HepG2 (cell line): ENCODE data around the gene TEDC2. TPM values are rescaled to one million over a fixed set of nuclear protein-coding genes. Genes with fewer than 3 reads are reported as not detected.

Source experiments
- AHR ChIP-seq: IDR thresholded peaks from 2 replicates; pipeline ENCODE4 v1.6.1; 2018; ENCODE audit warnings: missing genetic modification reagents, missing compliant biosample characterization
- MATR3 ChIP-seq: sonication (generic); formaldehyde crosslinking; IDR thresholded peaks from 2 replicates; pipeline ENCODE4 v1.4.0; 2020; ENCODE audit warnings: missing genetic modification reagents
- POLR2AphosphoS5 ChIP-seq: IDR thresholded peaks from 2 replicates; pipeline ENCODE4 v1.6.1; 2012; ENCODE audit warnings: low read depth, low read length
- PRPF4 ChIP-seq: fragments of 200-400 bp; formaldehyde crosslinking; IDR thresholded peaks from 2 replicates; pipeline ENCODE4 v1.6.1; 2016; ENCODE audit warnings: low read length, low read depth; ENCODE audit not compliant: poor library complexity, severe bottlenecking
- SP5 ChIP-seq: IDR thresholded peaks from 2 replicates; pipeline ENCODE4 v1.6.1; 2016; ENCODE audit warnings: low read depth, borderline replicate concordance
- TGIF2 ChIP-seq: IDR thresholded peaks from 2 replicates; pipeline ENCODE4 v1.6.1; 2016; ENCODE audit warnings: control low read depth, missing compliant biosample characterization
- ZNF446 ChIP-seq: sonication (generic); formaldehyde crosslinking; IDR thresholded peaks from 2 replicates; pipeline ENCODE4 v1.5.0; 2020; ENCODE audit warnings: mild to moderate bottlenecking, missing genetic modification reagents
- ZNF616 ChIP-seq: sonication (generic); formaldehyde crosslinking; IDR thresholded peaks from 2 replicates; pipeline ENCODE4 v1.5.0; 2020; ENCODE audit warnings: low read depth, mild to moderate bottlenecking, missing genetic modification reagents
- polyA plus RNA-seq, 8 experiments: library from polyadenylated mRNA; depleted of rRNA in 3 of 8; stranded (reverse) in 7 of 8; unstranded in 1 of 8; fragments of >200 nt; fragmentation: Illumina TruSeq in 4 of 8; extraction: Trizol in 4 of 8; gene quantifications; 2 replicates each; pipeline versions ENCODE4 v1.2.1 to v1.2.3, GENCODE V29; 2011 to 2016; ENCODE audit warnings: low read depth in 4 of 8, missing spikeins in 1 of 8, mixed read lengths in 1 of 8; ENCODE audit not compliant: insufficient read depth in 1 of 8
- total RNA-seq, 5 experiments: library from RNA; depleted of rRNA; stranded (reverse); fragments of >200 nt; fragmentation: Illumina TruSeq; extraction: Trizol; gene quantifications; 2 replicates each; pipeline ENCODE4 v1.2.3, GENCODE V29; 2016; ENCODE audit warnings: low read depth in 1 of 5
- TF ChIP-seq, protein P1 (sequence below): sonication (generic); formaldehyde crosslinking; conservative IDR thresholded peaks from 2 replicates; pipeline ENCODE4 v1.4.0; 2020; ENCODE audit warnings: mild to moderate bottlenecking, missing genetic modification reagents, moderate library complexity
- TF ChIP-seq, protein P2 (sequence below): sonication (generic); formaldehyde crosslinking; IDR thresholded peaks from 2 replicates; pipeline ENCODE4 v1.5.1; 2020; ENCODE audit warnings: missing genetic modification reagents, mild to moderate bottlenecking, borderline replicate concordance
- TF ChIP-seq, protein P3 (sequence below), 2 experiments: fragments of 450-650 bp in 1 of 2; sonication (generic) in 1 of 2; formaldehyde crosslinking in 1 of 2; IDR thresholded peaks; 2 replicates each; pipeline versions ENCODE4 v1.6.1 to v1.8.0; 2016 to 2022; ENCODE audit warnings: antibody characterized with exemption in 1 of 2, mild to moderate bottlenecking in 1 of 2, missing genetic modification reagents in 1 of 2

The TEDC2 gene
- total and polyA plus RNA-seq, 2 of the 13 experiments (the other 11 are each of a cell fraction or from before 2014, with no cell fraction given) = 6.2 to 24.4 TPM

DNA sequence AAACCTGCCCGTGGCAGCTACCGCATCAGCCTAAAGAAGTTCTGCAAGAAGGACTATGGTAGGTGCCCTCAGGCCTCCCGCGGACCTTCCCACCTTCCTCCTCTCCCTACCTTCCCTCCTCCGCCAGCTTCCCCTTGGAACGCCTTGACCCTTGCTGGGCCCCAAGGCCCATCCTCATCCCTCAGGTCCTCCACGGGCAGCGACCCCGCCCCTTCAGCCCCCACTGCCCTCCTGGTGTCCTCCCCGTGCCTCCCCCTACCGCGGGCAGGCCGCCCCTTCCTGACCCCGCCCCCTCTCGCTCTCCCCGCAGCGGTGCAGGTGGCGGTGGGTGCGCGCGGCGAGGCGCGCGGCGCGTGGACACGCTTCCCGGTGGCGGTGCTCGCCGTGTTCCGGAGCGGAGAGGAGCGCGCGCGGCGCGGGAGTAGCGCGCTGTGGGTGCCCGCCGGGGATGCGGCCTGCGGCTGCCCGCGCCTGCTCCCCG is 13.6 kb downstream of the TEDC2 start (continued):
- TF ChIP-seq, protein P1, sequence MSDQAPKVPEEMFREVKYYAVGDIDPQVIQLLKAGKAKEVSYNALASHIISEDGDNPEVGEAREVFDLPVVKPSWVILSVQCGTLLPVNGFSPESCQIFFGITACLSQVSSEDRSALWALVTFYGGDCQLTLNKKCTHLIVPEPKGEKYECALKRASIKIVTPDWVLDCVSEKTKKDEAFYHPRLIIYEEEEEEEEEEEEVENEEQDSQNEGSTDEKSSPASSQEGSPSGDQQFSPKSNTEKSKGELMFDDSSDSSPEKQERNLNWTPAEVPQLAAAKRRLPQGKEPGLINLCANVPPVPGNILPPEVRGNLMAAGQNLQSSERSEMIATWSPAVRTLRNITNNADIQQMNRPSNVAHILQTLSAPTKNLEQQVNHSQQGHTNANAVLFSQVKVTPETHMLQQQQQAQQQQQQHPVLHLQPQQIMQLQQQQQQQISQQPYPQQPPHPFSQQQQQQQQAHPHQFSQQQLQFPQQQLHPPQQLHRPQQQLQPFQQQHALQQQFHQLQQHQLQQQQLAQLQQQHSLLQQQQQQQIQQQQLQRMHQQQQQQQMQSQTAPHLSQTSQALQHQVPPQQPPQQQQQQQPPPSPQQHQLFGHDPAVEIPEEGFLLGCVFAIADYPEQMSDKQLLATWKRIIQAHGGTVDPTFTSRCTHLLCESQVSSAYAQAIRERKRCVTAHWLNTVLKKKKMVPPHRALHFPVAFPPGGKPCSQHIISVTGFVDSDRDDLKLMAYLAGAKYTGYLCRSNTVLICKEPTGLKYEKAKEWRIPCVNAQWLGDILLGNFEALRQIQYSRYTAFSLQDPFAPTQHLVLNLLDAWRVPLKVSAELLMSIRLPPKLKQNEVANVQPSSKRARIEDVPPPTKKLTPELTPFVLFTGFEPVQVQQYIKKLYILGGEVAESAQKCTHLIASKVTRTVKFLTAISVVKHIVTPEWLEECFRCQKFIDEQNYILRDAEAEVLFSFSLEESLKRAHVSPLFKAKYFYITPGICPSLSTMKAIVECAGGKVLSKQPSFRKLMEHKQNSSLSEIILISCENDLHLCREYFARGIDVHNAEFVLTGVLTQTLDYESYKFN (CRISPR knock-in tag) = no peak
- TF ChIP-seq AHR (CRISPR knock-in tag) = no peak
- TF ChIP-seq, protein P2, sequence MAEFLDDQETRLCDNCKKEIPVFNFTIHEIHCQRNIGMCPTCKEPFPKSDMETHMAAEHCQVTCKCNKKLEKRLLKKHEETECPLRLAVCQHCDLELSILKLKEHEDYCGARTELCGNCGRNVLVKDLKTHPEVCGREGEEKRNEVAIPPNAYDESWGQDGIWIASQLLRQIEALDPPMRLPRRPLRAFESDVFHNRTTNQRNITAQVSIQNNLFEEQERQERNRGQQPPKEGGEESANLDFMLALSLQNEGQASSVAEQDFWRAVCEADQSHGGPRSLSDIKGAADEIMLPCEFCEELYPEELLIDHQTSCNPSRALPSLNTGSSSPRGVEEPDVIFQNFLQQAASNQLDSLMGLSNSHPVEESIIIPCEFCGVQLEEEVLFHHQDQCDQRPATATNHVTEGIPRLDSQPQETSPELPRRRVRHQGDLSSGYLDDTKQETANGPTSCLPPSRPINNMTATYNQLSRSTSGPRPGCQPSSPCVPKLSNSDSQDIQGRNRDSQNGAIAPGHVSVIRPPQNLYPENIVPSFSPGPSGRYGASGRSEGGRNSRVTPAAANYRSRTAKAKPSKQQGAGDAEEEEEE (CRISPR knock-in tag) = no peak
- no peak for TF ChIP-seq MATR3
- TF ChIP-seq, protein P3, sequence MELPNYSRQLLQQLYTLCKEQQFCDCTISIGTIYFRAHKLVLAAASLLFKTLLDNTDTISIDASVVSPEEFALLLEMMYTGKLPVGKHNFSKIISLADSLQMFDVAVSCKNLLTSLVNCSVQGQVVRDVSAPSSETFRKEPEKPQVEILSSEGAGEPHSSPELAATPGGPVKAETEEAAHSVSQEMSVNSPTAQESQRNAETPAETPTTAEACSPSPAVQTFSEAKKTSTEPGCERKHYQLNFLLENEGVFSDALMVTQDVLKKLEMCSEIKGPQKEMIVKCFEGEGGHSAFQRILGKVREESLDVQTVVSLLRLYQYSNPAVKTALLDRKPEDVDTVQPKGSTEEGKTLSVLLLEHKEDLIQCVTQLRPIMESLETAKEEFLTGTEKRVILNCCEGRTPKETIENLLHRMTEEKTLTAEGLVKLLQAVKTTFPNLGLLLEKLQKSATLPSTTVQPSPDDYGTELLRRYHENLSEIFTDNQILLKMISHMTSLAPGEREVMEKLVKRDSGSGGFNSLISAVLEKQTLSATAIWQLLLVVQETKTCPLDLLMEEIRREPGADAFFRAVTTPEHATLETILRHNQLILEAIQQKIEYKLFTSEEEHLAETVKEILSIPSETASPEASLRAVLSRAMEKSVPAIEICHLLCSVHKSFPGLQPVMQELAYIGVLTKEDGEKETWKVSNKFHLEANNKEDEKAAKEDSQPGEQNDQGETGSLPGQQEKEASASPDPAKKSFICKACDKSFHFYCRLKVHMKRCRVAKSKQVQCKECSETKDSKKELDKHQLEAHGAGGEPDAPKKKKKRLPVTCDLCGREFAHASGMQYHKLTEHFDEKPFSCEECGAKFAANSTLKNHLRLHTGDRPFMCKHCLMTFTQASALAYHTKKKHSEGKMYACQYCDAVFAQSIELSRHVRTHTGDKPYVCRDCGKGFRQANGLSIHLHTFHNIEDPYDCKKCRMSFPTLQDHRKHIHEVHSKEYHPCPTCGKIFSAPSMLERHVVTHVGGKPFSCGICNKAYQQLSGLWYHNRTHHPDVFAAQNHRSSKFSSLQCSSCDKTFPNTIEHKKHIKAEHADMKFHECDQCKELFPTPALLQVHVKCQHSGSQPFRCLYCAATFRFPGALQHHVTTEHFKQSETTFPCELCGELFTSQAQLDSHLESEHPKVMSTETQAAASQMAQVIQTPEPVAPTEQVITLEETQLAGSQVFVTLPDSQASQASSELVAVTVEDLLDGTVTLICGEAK (IDR thresholded peaks at IDR 0.05) = no peak
- TF ChIP-seq, protein P3 (CRISPR knock-in tag; IDR thresholded peaks at IDR 0.05) = 0 out of 2 replicates have a peak, but pooled peaks have one; percentile 13
- peak; percentile 34; the same call in 1 of the 2 replicates for TF ChIP-seq SP5 (CRISPR knock-in tag)
- TF ChIP-seq ZNF446 (CRISPR knock-in tag) = no peak
- no peak for TF ChIP-seq POLR2AphosphoS5
- TF ChIP-seq ZNF616 (CRISPR knock-in tag) = no peak
- no peak for TF ChIP-seq TGIF2 (CRISPR knock-in tag)
- no peak for TF ChIP-seq PRPF4
- TF ChIP-seq, all 625 proteins: peak for 16
